ENCODE measurements around the gene NEURL1.

- TF ChIP-seq POLR2A (IDR thresholded peaks at IDR 0.05): no peak
- TF ChIP-seq, protein P1, sequence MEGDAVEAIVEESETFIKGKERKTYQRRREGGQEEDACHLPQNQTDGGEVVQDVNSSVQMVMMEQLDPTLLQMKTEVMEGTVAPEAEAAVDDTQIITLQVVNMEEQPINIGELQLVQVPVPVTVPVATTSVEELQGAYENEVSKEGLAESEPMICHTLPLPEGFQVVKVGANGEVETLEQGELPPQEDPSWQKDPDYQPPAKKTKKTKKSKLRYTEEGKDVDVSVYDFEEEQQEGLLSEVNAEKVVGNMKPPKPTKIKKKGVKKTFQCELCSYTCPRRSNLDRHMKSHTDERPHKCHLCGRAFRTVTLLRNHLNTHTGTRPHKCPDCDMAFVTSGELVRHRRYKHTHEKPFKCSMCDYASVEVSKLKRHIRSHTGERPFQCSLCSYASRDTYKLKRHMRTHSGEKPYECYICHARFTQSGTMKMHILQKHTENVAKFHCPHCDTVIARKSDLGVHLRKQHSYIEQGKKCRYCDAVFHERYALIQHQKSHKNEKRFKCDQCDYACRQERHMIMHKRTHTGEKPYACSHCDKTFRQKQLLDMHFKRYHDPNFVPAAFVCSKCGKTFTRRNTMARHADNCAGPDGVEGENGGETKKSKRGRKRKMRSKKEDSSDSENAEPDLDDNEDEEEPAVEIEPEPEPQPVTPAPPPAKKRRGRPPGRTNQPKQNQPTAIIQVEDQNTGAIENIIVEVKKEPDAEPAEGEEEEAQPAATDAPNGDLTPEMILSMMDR (IDR thresholded peaks at IDR 0.05): no peak
These were observed 1.7 kb upstream of the NEURL1 start for GRCh38 chr10:103491729-103492364.

Data from ovary (tissue), 3 donors.